ENCODE results near the gene AADACL4.
"Not testable (repeated sequence)": the region's sequence is repeated elsewhere in the genome, so short reads cannot be mapped to it uniquely, and the experiment has no call there.

AADACL4 gene

GRCh38 chr1:12709696-12710095, 65.8 kb downstream of the AADACL4 start:
- DNase-seq (ENCODE audit: low read depth, low spot score): no peak

GRCh38 chr1:12711536-12711935, 67.7 kb downstream of the AADACL4 start:
- DNase-seq (ENCODE audit: low read depth, low spot score): no peak

- no peak for DNase-seq (ENCODE audit: low read depth, low spot score)
Observed at GRCh38 chr1:12712076-12712475, 68.2 kb downstream of the AADACL4 start.

GRCh38 chr1:12712929-12713328, 69.0 kb downstream of the AADACL4 start:
- DNase-seq (ENCODE audit: low read depth, low spot score): no peak

- DNase-seq (ENCODE audit: low read depth, low spot score): not testable (repeated sequence)
Observed at GRCh38 chr1:12713651-12714050, 69.8 kb downstream of the AADACL4 start.

GRCh38 chr1:12714710-12715475, 71.0 kb downstream of the AADACL4 start:
- DNase-seq (ENCODE audit: low read depth, low spot score): no peak

- no peak for DNase-seq (ENCODE audit: low read depth, low spot score)
Observed at GRCh38 chr1:12715896-12716437, 72.1 kb downstream of the AADACL4 start, which contains the start of gene AADACL3. TSS of gene AADACL3 (plus strand) at chr1:12716110. CDS start at chr1:12716177, 67 bp downstream.
